Activated naive CD8-positive, alpha-beta T cell treated with anti-CD3 and anti-CD28 coated beads, Interleukin-2, amount 10 ng/mL, durations not matched to agents 7 days and 5 days (primary cell): Measurements from ENCODE around the gene ARL10. TPM values are rescaled to one million over a fixed set of nuclear protein-coding genes. Genes with fewer than 3 reads are reported as not detected.

Source experiments
- ATAC-seq: fragments of 150-1000 bp; cut with Tn5 transposase; one replicate; pipeline ENCODE4 v1.10.0; 2021; ENCODE audit warnings: low read depth, moderate library complexity
- POLR2A ChIA-PET: fragments of 350-600 bp; sonication (Branson Sonifier 250); formaldehyde crosslinking; loops from one replicate; lab custom pipeline; 2021; ENCODE audit warnings: antibody characterized with exemption; lab: Charles Lee
- DNase-seq: peaks from one replicate; pipeline ENCODE4 v3.0.0; 2021
- H3K27ac Mint-ChIP-seq: one replicate; pipeline ENCODE4 v1.8.0; 2022; ENCODE audit warnings: mild to moderate bottlenecking, mixed read lengths
- H3K27me3 Mint-ChIP-seq: one replicate; pipeline ENCODE4 v1.8.0; 2022; ENCODE audit warnings: mild to moderate bottlenecking, moderate library complexity, mixed read lengths
- H3K36me3 Mint-ChIP-seq: one replicate; pipeline ENCODE4 v1.8.0; 2021; ENCODE audit warnings: mild to moderate bottlenecking, mixed read lengths
- H3K4me1 Mint-ChIP-seq: one replicate; pipeline ENCODE4 v1.8.0; 2021; ENCODE audit warnings: mixed read lengths
- H3K4me3 Mint-ChIP-seq: one replicate; pipeline ENCODE4 v1.8.0; 2022; ENCODE audit warnings: mild to moderate bottlenecking, moderate library complexity, mixed read lengths
- H3K9me3 Mint-ChIP-seq: one replicate; pipeline ENCODE4 v1.8.0; 2021; ENCODE audit warnings: mixed read lengths
- total RNA-seq, 2 experiments: library from RNA; stranded (reverse); gene quantifications; one replicate each; pipeline ENCODE4 v1.2.3, GENCODE V29; 2021

The ARL10 gene
- 10 to 100 TPM; 10.5 to 12.5 TPM for total RNA-seq

GRCh38 chr5:176365351-176366231 lies at the start of gene ARL10:
Gene ARL10, plus strand, starts transcription at chr5:176365487. Its CDS starts 77 bp downstream, at chr5:176365564.
- H3K27ac Mint-ChIP-seq: peak within 1 kb of the TSS; percentile 76
- POLR2A ChIA-PET: no interaction called here

GRCh38 chr5:176317534-176318374 lies 47.5 kb upstream of the ARL10 start:
- H3K4me1 Mint-ChIP-seq: peaks cover 2% of the 10 kb centered on the region
- H3K36me3 Mint-ChIP-seq: peaks cover 21% of the 10 kb centered on the region
- no peak for ATAC-seq
- no peak overlapping the region for H3K4me3 Mint-ChIP-seq
- H3K9me3 Mint-ChIP-seq: no peaks in the 10 kb centered on the region
- no peak for DNase-seq
- POLR2A ChIA-PET: no interaction called here
- H3K27ac Mint-ChIP-seq: no peak overlapping the region
- H3K27me3 Mint-ChIP-seq: no peaks in the 10 kb centered on the region

More at GRCh38 chr5:176365351-176366231, at the start of gene ARL10:
- Mint-ChIP-seq H3K4me1 (peaks cover 26% of the 10 kb centered on the region), H3K27me3 (no peaks in the 10 kb centered on the region), H3K36me3 (peaks cover 6% of the 10 kb centered on the region), H3K9me3 (no peaks in the 10 kb centered on the region), H3K4me3 (peak within 1 kb of the TSS; percentile 79)
- peak; percentile 19 for ATAC-seq
- peak; percentile 70 for DNase-seq

- H3K27me3 Mint-ChIP-seq: no peaks in the 10 kb centered on the region
- ATAC-seq (no peak), DNase-seq (no peak)
- H3K27ac Mint-ChIP-seq: no peak overlapping the region
- peaks cover 15% of the 10 kb centered on the region for H3K36me3 Mint-ChIP-seq
- H3K4me3 Mint-ChIP-seq: no peak overlapping the region
- peaks cover 2% of the 10 kb centered on the region for H3K4me1 Mint-ChIP-seq
- POLR2A ChIA-PET: interaction anchor here (0.7 kb wide), 1 partner anchor 10 kb away, joined by 3 read pairs; no protein-coding TSS in a partner anchor
- H3K9me3 Mint-ChIP-seq: no peaks in the 10 kb centered on the region
These were observed 45.3 kb upstream of the ARL10 start for GRCh38 chr5:176319827-176320554.

GRCh38 chr5:176320577-176320976 lies 44.7 kb upstream of the ARL10 start:
- Mint-ChIP-seq H3K27me3 (no peaks in the 10 kb centered on the region), H3K9me3 (no peaks in the 10 kb centered on the region), H3K27ac (no peak overlapping the region), H3K4me3 (no peak overlapping the region), H3K36me3 (peaks cover 10% of the 10 kb centered on the region), H3K4me1 (peaks cover 2% of the 10 kb centered on the region)
- ATAC-seq: no peak
- POLR2A ChIA-PET: no interaction called here
- no peak for DNase-seq

GRCh38 chr5:176334031-176334770 lies 31.1 kb upstream of the ARL10 start:
- ATAC-seq: no peak
- no peaks in the 10 kb centered on the region for H3K27me3 Mint-ChIP-seq
- DNase-seq: no peak
- H3K27ac Mint-ChIP-seq: no peak overlapping the region
- H3K4me1 Mint-ChIP-seq: peaks cover 1% of the 10 kb centered on the region
- no peak overlapping the region for H3K4me3 Mint-ChIP-seq
- H3K9me3 Mint-ChIP-seq: peaks cover 2% of the 10 kb centered on the region
- POLR2A ChIA-PET: no interaction called here
- H3K36me3 Mint-ChIP-seq: peaks cover 23% of the 10 kb centered on the region

GRCh38 chr5:176337913-176338312 lies 27.4 kb upstream of the ARL10 start:
- Mint-ChIP-seq H3K4me1 (peaks cover 1% of the 10 kb centered on the region), H3K9me3 (peaks cover 2% of the 10 kb centered on the region), H3K4me3 (no peak overlapping the region), H3K36me3 (peaks cover 31% of the 10 kb centered on the region), H3K27ac (no peak overlapping the region), H3K27me3 (no peaks in the 10 kb centered on the region)
- POLR2A ChIA-PET: no interaction called here
- DNase-seq: no peak
- no peak for ATAC-seq

GRCh38 chr5:176339304-176339703 lies 26.0 kb upstream of the ARL10 start:
- Mint-ChIP-seq H3K4me1 (no peaks in the 10 kb centered on the region), H3K36me3 (peaks cover 22% of the 10 kb centered on the region), H3K9me3 (no peaks in the 10 kb centered on the region), H3K27ac (no peak overlapping the region), H3K4me3 (no peak overlapping the region), H3K27me3 (no peaks in the 10 kb centered on the region)
- DNase-seq (no peak), ATAC-seq (no peak)
- POLR2A ChIA-PET: no interaction called here

GRCh38 chr5:176341325-176342157 lies 23.7 kb upstream of the ARL10 start:
- no peak for DNase-seq
- POLR2A ChIA-PET: no interaction called here
- Mint-ChIP-seq H3K4me1 (no peaks in the 10 kb centered on the region), H3K36me3 (peaks cover 15% of the 10 kb centered on the region), H3K4me3 (no peak overlapping the region), H3K27me3 (no peaks in the 10 kb centered on the region), H3K27ac (no peak overlapping the region), H3K9me3 (no peaks in the 10 kb centered on the region)
- ATAC-seq: no peak

- Mint-ChIP-seq H3K27me3 (no peaks in the 10 kb centered on the region), H3K4me3 (no peak overlapping the region), H3K9me3 (no peaks in the 10 kb centered on the region), H3K27ac (no peak overlapping the region), H3K4me1 (no peaks in the 10 kb centered on the region), H3K36me3 (peaks cover 13% of the 10 kb centered on the region)
- POLR2A ChIA-PET: no interaction called here
- DNase-seq (no peak), ATAC-seq (no peak)
These were observed 23.2 kb upstream of the ARL10 start for GRCh38 chr5:176342158-176342483.

GRCh38 chr5:176342766-176343458 lies 22.4 kb upstream of the ARL10 start:
- Mint-ChIP-seq H3K9me3 (no peaks in the 10 kb centered on the region), H3K4me1 (no peaks in the 10 kb centered on the region), H3K4me3 (no peak overlapping the region), H3K27me3 (no peaks in the 10 kb centered on the region), H3K36me3 (peaks cover 18% of the 10 kb centered on the region), H3K27ac (no peak overlapping the region)
- DNase-seq (no peak), ATAC-seq (no peak)
- POLR2A ChIA-PET: no interaction called here

- no peaks in the 10 kb centered on the region for H3K27me3 Mint-ChIP-seq
- no peaks in the 10 kb centered on the region for H3K9me3 Mint-ChIP-seq
- H3K4me3 Mint-ChIP-seq: no peak overlapping the region
- DNase-seq: no peak
- POLR2A ChIA-PET: no interaction called here
- no peak overlapping the region for H3K27ac Mint-ChIP-seq
- peaks cover 37% of the 10 kb centered on the region for H3K36me3 Mint-ChIP-seq
- ATAC-seq: no peak
- H3K4me1 Mint-ChIP-seq: peaks cover 5% of the 10 kb centered on the region
These were observed 14.9 kb upstream of the ARL10 start for GRCh38 chr5:176350416-176350815.
